GM12865 (cell line): Measurements from ENCODE around the gene LDLRAD3.

Experiments used
- DNase-seq: peaks from one replicate; pipeline ENCODE4 v3.0.0; 2010; ENCODE audit warnings: low read depth
- H3K4me3 ChIP-seq: 2 replicates; pipeline ENCODE4 v1.5.1; 2011; ENCODE audit warnings: mild to moderate bottlenecking, low read depth, low read length, control low read depth
- TF ChIP-seq, protein P1 (sequence below): IDR thresholded peaks from 2 replicates; pipeline ENCODE4 v1.5.1; 2011; ENCODE audit warnings: low read length, control low read depth, low read depth, inconsistent platforms; ENCODE audit not compliant: insufficient read depth; ENCODE audit errors: missing control alignments

LDLRAD3 gene

DNA sequence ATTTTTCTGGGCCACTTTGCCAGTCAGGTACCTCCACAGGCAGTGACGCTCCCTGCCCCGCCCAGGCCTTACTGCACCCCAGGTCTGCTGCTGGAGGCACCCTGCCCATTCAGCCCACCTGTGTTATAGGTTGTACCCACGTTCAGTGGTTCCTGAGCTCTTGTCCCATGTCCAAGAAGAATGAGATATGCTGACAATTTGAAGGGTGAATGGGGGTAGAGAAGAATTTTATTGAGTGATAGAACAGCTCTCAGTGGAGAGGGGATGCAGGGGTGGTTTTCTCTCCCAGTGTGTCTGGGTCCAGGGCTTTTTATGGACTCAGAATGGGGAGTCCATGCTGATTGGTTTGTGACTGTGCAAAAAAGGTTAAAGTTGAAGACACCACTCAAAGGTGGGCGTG, 149.7 kb downstream of the LDLRAD3 start:
- no peak overlapping the region for H3K4me3 ChIP-seq

DNA sequence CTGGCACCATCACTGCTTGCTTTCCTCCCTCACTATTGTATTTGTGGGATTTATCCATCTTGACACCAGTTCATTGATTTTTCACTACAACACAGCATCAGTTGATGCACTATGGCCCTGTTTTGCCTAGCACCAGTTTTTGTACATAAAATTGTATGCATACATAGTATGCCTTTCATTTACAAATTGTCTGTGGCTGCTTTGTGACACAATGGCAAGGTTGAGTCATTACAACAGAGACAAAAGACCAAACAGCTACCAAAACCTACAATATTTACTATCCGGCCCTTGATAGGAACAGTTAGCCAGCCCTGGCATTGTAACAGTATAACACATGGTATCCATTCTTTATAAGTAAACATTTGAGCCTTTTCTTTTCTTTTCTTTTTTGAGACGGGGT, 150.3 kb downstream of the LDLRAD3 start:
- DNase-seq: no peak
- TF ChIP-seq, protein P1, sequence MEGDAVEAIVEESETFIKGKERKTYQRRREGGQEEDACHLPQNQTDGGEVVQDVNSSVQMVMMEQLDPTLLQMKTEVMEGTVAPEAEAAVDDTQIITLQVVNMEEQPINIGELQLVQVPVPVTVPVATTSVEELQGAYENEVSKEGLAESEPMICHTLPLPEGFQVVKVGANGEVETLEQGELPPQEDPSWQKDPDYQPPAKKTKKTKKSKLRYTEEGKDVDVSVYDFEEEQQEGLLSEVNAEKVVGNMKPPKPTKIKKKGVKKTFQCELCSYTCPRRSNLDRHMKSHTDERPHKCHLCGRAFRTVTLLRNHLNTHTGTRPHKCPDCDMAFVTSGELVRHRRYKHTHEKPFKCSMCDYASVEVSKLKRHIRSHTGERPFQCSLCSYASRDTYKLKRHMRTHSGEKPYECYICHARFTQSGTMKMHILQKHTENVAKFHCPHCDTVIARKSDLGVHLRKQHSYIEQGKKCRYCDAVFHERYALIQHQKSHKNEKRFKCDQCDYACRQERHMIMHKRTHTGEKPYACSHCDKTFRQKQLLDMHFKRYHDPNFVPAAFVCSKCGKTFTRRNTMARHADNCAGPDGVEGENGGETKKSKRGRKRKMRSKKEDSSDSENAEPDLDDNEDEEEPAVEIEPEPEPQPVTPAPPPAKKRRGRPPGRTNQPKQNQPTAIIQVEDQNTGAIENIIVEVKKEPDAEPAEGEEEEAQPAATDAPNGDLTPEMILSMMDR: no peak
- H3K4me3 ChIP-seq: no peak overlapping the region

More for the DNA sequence above, 149.7 kb downstream of the LDLRAD3 start:
- TF ChIP-seq, protein P1: no peak
- no peak for DNase-seq

DNA sequence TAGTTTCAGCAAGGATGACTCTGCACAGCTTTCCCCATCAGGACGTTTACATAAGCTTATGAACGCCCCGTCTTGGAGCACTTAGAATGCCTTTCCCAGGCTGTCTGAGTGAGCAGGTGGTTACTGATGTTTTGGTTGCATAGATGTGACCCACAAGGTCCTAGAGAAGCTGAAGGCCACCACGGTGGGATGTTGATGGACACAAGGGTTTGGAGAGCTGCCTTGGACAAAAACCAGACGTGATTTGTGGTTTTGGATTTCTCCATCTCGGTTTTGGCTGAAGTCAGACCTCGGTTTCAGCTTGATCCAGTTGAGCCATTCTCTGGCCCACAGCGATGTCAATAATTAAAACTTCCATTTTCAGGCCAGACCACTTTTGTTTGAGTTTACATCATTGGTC, 151.9 kb downstream of the LDLRAD3 start:
- TF ChIP-seq, protein P1: no peak
- DNase-seq: no peak
- no peak overlapping the region for H3K4me3 ChIP-seq

DNA sequence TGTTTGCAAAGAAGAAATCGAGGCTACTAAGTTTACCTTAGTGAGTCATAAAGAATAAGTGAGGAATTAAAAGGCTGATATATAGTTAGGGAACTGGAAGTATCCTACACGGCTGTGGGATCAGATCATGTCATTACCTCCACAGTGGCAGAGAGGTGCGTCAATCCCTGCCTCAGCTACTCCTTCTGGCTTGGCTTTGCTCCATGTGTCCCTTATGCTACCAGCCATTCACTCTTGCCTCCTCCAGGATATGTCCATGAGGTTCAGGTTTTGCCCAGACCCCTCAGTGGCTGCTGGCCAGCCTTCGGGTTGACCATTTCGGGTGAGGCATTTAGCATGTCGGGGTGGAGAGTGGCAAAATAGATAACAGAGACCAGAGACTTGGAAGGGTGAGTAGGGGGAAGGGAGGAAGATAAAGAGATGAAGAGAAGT, 153.4 kb downstream of the LDLRAD3 start:
- TF ChIP-seq, protein P1: no peak
- DNase-seq: no peak

DNA sequence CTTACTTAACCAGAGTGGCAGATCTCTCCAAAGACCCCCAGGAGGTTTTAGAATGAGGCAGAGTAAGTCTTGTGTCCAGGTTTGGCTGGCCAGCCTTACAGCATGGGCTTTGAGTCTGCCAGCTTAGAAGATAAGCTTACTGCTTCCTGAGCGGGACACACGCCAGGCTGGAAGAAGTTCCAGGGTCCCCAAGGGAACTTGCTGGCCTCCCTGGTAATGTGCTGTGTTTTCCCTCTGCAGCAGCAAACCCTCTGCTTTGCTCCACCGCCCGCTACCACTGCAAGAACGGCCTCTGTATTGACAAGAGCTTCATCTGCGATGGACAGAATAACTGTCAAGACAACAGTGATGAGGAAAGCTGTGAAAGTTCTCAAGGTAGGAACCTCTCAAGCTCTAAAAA, 154.2 kb downstream of the LDLRAD3 start:
- no peak overlapping the region for H3K4me3 ChIP-seq
- DNase-seq: no peak
- TF ChIP-seq, protein P1: no peak

More for the DNA sequence above, 153.4 kb downstream of the LDLRAD3 start:
- H3K4me3 ChIP-seq: no peak overlapping the region

DNA sequence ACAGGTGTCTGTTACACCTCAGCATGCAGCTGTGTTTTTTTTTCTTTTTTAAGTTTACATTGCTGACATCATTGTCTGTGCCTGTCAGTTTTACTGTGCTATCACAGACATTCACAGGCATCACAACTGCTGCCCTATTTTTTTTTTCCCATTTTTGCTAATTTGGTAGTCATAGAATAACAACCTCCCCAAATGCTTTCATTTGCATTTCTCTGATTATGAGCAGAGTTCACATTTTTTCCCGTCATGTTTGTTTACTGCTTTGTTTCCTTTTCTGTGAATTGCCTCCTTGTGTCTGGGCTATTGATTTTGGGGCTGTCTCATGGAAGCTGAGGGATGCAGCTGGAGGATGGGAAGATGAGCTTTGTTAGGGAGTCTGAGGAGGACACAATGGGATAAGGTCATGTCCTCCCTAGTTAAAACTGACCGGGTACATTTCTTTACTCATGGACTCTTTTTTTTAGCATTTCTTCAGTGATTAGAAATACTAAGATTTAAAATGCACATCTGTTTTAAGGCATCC, 155.1 kb downstream of the LDLRAD3 start:
- no peak for DNase-seq
- TF ChIP-seq, protein P1: no peak
- no peak overlapping the region for H3K4me3 ChIP-seq

DNA sequence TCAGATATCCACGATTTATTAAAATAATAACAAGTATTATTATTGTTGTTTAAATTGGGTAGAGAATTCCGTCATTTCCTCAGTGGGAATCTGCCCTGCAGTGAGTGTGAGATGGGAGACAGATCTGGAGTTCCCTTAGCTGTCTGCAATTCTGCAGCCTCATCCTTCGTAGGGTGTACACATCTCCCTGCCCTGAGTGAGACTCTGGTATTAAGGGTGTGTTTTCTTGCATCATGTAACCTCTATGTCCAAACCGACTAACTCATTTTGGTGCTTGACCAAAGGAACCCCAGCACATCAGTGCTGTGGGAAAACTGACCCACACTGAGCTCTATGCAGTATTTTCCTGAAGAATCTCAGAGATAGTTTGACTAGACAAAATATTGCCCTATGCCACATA, 157.6 kb downstream of the LDLRAD3 start:
- no peak for DNase-seq
- no peak overlapping the region for H3K4me3 ChIP-seq
- TF ChIP-seq, protein P1: no peak
